H9 (cell line): ENCODE results near the gene TCFL5. TPM values are rescaled to one million over a fixed set of nuclear protein-coding genes. Genes with fewer than 3 reads are reported as not detected.

ENCODE experiments used
- DNase-seq: peaks from one replicate; pipeline ENCODE4 v3.0.0-alpha.2; 2017
- H2AFZ ChIP-seq: one replicate; pipeline ENCODE4 v1.6.1; 2013; ENCODE audit warnings: mild to moderate bottlenecking, low read length, control low read depth, moderate library complexity
- H2AK5ac ChIP-seq: 2 replicates; pipeline ENCODE4 v1.6.1; 2013; ENCODE audit warnings: low read length, control low read depth, mixed read lengths; ENCODE audit not compliant: insufficient read length
- H2BK120ac ChIP-seq: one replicate; pipeline ENCODE4 v1.6.1; 2013; ENCODE audit warnings: low read depth, mild to moderate bottlenecking, low read length, control low read depth, inconsistent platforms; ENCODE audit not compliant: poor library complexity, severe bottlenecking
- H2BK12ac ChIP-seq: 2 replicates; pipeline ENCODE4 v1.6.1; 2013; ENCODE audit warnings: low read length, control low read depth, mixed read lengths, low read depth; ENCODE audit not compliant: insufficient read length
- H2BK15ac ChIP-seq: 2 replicates; pipeline ENCODE4 v1.6.1; 2013; ENCODE audit warnings: low read depth, low read length, control low read depth
- H2BK20ac ChIP-seq: one replicate; pipeline ENCODE4 v1.6.1; 2013; ENCODE audit warnings: low read depth, mild to moderate bottlenecking, low read length, control low read depth, inconsistent platforms; ENCODE audit not compliant: poor library complexity, severe bottlenecking
- H2BK5ac ChIP-seq: 2 replicates; pipeline ENCODE4 v1.6.1; 2013; ENCODE audit warnings: low read length, control low read depth, mixed read lengths; ENCODE audit not compliant: insufficient read length
- H3K14ac ChIP-seq: 2 replicates; pipeline ENCODE4 v1.6.1; 2013; ENCODE audit warnings: low read length, control low read depth; ENCODE audit not compliant: insufficient read depth
- H3K18ac ChIP-seq: 2 replicates; pipeline ENCODE4 v1.6.1; 2013; ENCODE audit warnings: low read depth, mild to moderate bottlenecking, mixed read lengths, low read length, control low read depth; ENCODE audit not compliant: insufficient read length
- H3K23ac ChIP-seq: 2 replicates; pipeline ENCODE4 v1.6.1; 2013; ENCODE audit warnings: low read length, control low read depth, mixed read lengths, low read depth; ENCODE audit not compliant: insufficient read length
- H3K23me2 ChIP-seq: 2 replicates; pipeline ENCODE4 v1.6.1; 2013; ENCODE audit warnings: low read depth, mild to moderate bottlenecking, mixed read lengths, low read length, control low read depth; ENCODE audit not compliant: insufficient read length, poor library complexity, severe bottlenecking
- H3K27ac ChIP-seq: 2 replicates; pipeline ENCODE4 v1.5.1; 2013; ENCODE audit warnings: low read length, control low read depth, mixed read lengths, low read depth; ENCODE audit not compliant: insufficient read length
- H3K27me3 ChIP-seq: 2 replicates; pipeline ENCODE4 v1.6.1; 2013; ENCODE audit warnings: low read length, control low read depth, inconsistent platforms; ENCODE audit not compliant: insufficient read depth
- H3K4ac ChIP-seq: 2 replicates; pipeline ENCODE4 v1.6.1; 2013; ENCODE audit warnings: low read depth, mild to moderate bottlenecking, control low read depth, inconsistent platforms, low read length, moderate library complexity
- H3K4me1 ChIP-seq: 2 replicates; pipeline ENCODE4 v1.6.1; 2013; ENCODE audit warnings: low read length, control low read depth, inconsistent platforms; ENCODE audit not compliant: insufficient read depth
- H3K4me2 ChIP-seq: 2 replicates; pipeline ENCODE4 v1.6.1; 2013; ENCODE audit warnings: low read length, control low read depth, mixed read lengths; ENCODE audit not compliant: insufficient read length, insufficient read depth
- H3K56ac ChIP-seq: 2 replicates; pipeline ENCODE4 v1.6.1; 2013; ENCODE audit warnings: low read depth, mild to moderate bottlenecking, mixed read lengths, low read length, control low read depth; ENCODE audit not compliant: insufficient read length
- H3K79me1 ChIP-seq: 2 replicates; pipeline ENCODE4 v1.6.1; 2013; ENCODE audit warnings: low read depth, mild to moderate bottlenecking, moderate library complexity, low read length, control low read depth, inconsistent platforms; ENCODE audit not compliant: insufficient read depth, poor library complexity, severe bottlenecking
- H3K79me2 ChIP-seq: 2 replicates; pipeline ENCODE4 v1.6.1; 2013; ENCODE audit warnings: low read length, control low read depth, inconsistent platforms; ENCODE audit not compliant: insufficient read depth
- H3K9ac ChIP-seq: 2 replicates; pipeline ENCODE4 v1.6.1; 2013; ENCODE audit warnings: low read length, control low read depth, mixed read lengths; ENCODE audit not compliant: insufficient read length; ENCODE audit errors: extremely low read depth
- H3K9me3 ChIP-seq: one replicate; pipeline ENCODE4 v1.6.1; 2013; ENCODE audit warnings: low read depth, low read length, inconsistent platforms; ENCODE audit not compliant: control insufficient read depth
- H3T11ph ChIP-seq: one replicate; pipeline ENCODE4 v1.6.1; 2013; ENCODE audit warnings: mild to moderate bottlenecking, low read length, control low read depth, inconsistent platforms
- H4K20me1 ChIP-seq: one replicate; pipeline ENCODE4 v1.6.1; 2013; ENCODE audit not compliant: control insufficient read depth, insufficient read length, insufficient read depth
- H4K5ac ChIP-seq: 2 replicates; pipeline ENCODE4 v1.6.1; 2013; ENCODE audit warnings: low read depth, mild to moderate bottlenecking, mixed read lengths, low read length, control low read depth; ENCODE audit not compliant: insufficient read length
- H4K8ac ChIP-seq: replicated peaks from 2 replicates; pipeline ENCODE4 v1.6.1; 2013; ENCODE audit warnings: low read length, control low read depth, mixed read lengths, low read depth; ENCODE audit not compliant: insufficient read length
- H4K91ac ChIP-seq: 2 replicates; pipeline ENCODE4 v1.6.1; 2013; ENCODE audit warnings: low read depth, mild to moderate bottlenecking, moderate library complexity, mixed read lengths, low read length, control low read depth; ENCODE audit not compliant: insufficient read length
- H3K27ac Mint-ChIP-seq, 3 experiments: 2 replicates in 2 of 3; 3 replicates in 1 of 3; pipeline ENCODE4 v1.8.0; 2020 to 2021; ENCODE audit warnings: mixed read lengths in 3 of 3, mild to moderate bottlenecking in 1 of 3, moderate library complexity in 1 of 3
- H3K27me3 Mint-ChIP-seq: 2 replicates; pipeline ENCODE4 v1.8.0; 2021; ENCODE audit warnings: low read depth, mild to moderate bottlenecking, moderate library complexity, mixed read lengths
- H3K36me3 Mint-ChIP-seq, 3 experiments: 2 replicates in 2 of 3; 3 replicates in 1 of 3; pipeline ENCODE4 v1.8.0; 2020 to 2021; ENCODE audit warnings: low read depth in 3 of 3, mixed read lengths in 3 of 3; ENCODE audit not compliant: insufficient read depth in 1 of 3
- H3K4me1 Mint-ChIP-seq, 2 experiments: 2 replicates each; pipeline ENCODE4 v1.8.0; 2020; ENCODE audit warnings: mixed read lengths in 2 of 2
- H3K4me3 Mint-ChIP-seq, 2 experiments: 2 replicates in 1 of 2; 3 replicates in 1 of 2; pipeline ENCODE4 v1.8.0; 2020 to 2021; ENCODE audit warnings: mild to moderate bottlenecking in 2 of 2, mixed read lengths in 2 of 2, moderate library complexity in 1 of 2
- H3K9me3 Mint-ChIP-seq, 2 experiments: 2 replicates in 1 of 2; 3 replicates in 1 of 2; pipeline ENCODE4 v1.8.0; 2020; ENCODE audit warnings: mild to moderate bottlenecking in 2 of 2, mixed read lengths in 2 of 2, moderate library complexity in 1 of 2
- WGBS: extraction: QIAGEN DNeasy Blood & Tissue Kit; methylation state at CpG from one replicate; pipeline ENCODE4 v1.1.7; 2013; ENCODE audit warnings: missing lambda C conversion rate, low lambda C conversion rate, mixed read lengths; ENCODE audit not compliant: insufficient read length; ENCODE audit errors: extremely low coverage; 5-methylcytosine and 5-hydroxymethylcytosine counted together
- total RNA-seq: library from RNA; stranded (reverse); gene quantifications from 2 replicates; pipeline ENCODE4 v1.2.1, GENCODE V29; 2021
- TF ChIP-seq, protein P1 (sequence below): fragments of 200-600 bp; sonication (generic); conservative IDR thresholded peaks from 3 replicates; pipeline ENCODE4 v1.8.0; 2021; ENCODE audit warnings: antibody characterized with exemption, mild to moderate bottlenecking

The TCFL5 gene
- total RNA-seq, 1 experiment from 2014 or later: 16.4 TPM

DNA sequence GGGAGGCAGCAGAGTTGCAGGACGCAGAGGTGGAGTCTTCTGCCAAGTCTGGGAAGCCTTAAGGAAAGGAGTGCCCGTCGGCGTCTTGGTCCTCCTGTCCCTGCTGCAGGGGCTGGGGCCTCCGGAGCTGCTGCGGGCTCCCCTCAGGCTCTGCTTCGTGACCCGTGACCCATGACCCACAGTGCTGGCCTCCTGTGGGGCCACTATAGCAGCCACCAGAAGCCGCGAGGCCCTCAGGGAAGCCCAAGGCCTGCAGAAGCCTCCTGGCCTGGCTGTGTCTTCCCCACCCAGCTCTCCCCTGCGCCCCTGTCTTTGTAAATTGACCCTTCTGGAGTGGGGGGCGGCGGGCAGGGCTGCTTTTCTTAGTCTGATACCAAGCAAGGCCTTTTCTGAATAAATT lies 48.0 kb downstream of the TCFL5 start:
- Histone ChIP-seq H2BK5ac (no peak overlapping the region), H3K23me2 (peaks cover 16% of the 10 kb centered on the region), H3K9me3 (no peaks in the 10 kb centered on the region), H3K4ac (no peak overlapping the region), H4K5ac (no peak overlapping the region), H4K20me1 (no peaks in the 10 kb centered on the region), H2AFZ (no peak overlapping the region), H3K18ac (no peak overlapping the region), H2AK5ac (no peak overlapping the region), H2BK20ac (no peak overlapping the region), H2BK12ac (no peak overlapping the region), H3T11ph (no peak overlapping the region), H2BK15ac (no peak overlapping the region), H3K56ac (no peak overlapping the region), H4K8ac (no peak overlapping the region), H3K14ac (no peak overlapping the region), H3K4me1 (no peaks in the 10 kb centered on the region), H2BK120ac (no peak overlapping the region), H3K79me1 (no peaks in the 10 kb centered on the region), H3K23ac (no peak overlapping the region), H3K9ac (no peak overlapping the region), H4K91ac (no peak overlapping the region), H3K27ac (no peak overlapping the region), H3K27me3 (no peaks in the 10 kb centered on the region), H3K79me2 (no peaks in the 10 kb centered on the region), H3K4me2 (no peak overlapping the region)
- no peaks in the 10 kb centered on the region for H3K9me3 Mint-ChIP-seq
- no peak for DNase-seq
- no peak overlapping the region for H3K4me3 Mint-ChIP-seq
- WGBS: no CpG with 5 or more reads among the region's 13 CpGs
- TF ChIP-seq, protein P1, sequence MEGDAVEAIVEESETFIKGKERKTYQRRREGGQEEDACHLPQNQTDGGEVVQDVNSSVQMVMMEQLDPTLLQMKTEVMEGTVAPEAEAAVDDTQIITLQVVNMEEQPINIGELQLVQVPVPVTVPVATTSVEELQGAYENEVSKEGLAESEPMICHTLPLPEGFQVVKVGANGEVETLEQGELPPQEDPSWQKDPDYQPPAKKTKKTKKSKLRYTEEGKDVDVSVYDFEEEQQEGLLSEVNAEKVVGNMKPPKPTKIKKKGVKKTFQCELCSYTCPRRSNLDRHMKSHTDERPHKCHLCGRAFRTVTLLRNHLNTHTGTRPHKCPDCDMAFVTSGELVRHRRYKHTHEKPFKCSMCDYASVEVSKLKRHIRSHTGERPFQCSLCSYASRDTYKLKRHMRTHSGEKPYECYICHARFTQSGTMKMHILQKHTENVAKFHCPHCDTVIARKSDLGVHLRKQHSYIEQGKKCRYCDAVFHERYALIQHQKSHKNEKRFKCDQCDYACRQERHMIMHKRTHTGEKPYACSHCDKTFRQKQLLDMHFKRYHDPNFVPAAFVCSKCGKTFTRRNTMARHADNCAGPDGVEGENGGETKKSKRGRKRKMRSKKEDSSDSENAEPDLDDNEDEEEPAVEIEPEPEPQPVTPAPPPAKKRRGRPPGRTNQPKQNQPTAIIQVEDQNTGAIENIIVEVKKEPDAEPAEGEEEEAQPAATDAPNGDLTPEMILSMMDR: no peak
- peaks cover 0 to 27% (median 23%) of the 10 kb centered on the region in 3 experiments; a peak in 5 of 7 replicates for H3K36me3 Mint-ChIP-seq
- no peak overlapping the region for H3K27ac Mint-ChIP-seq
- peaks cover 5% of the 10 kb centered on the region for H3K27me3 Mint-ChIP-seq
- peaks cover 12 to 14% of the 10 kb centered on the region in 2 experiments for H3K4me1 Mint-ChIP-seq
